NT2/D1 (cell line): ENCODE results near the gene CXXC5.

Experiments used
- SUZ12 ChIP-seq: IDR thresholded peaks from 2 replicates; pipeline ENCODE4 v1.6.1; 2011; ENCODE audit not compliant: insufficient read length, insufficient read depth; ENCODE audit errors: extremely low read depth
- YY1 ChIP-seq: IDR thresholded peaks from 2 replicates; pipeline ENCODE4 v1.6.1; 2011; ENCODE audit not compliant: insufficient read length, insufficient read depth
- ZNF274 ChIP-seq: IDR thresholded peaks from 2 replicates; pipeline ENCODE4 v1.6.1; 2011; ENCODE audit warnings: mild to moderate bottlenecking, low read depth, low read length

- TF ChIP-seq ZNF274 (no peak), YY1 (no peak), SUZ12 (no peak)
Observed at GRCh38 chr5:139634028-139634325, 14.2 kb upstream of the CXXC5 start.
